MM.1S (cell line): ENCODE results near the gene NME7.
A peak's percentile ranks its signal among the peaks of the same experiment; 100 is the strongest.
"Not testable (repeated sequence)": the region's sequence is repeated elsewhere in the genome, so short reads cannot be mapped to it uniquely, and the experiment has no call there.

Source experiments
- DNase-seq: peaks from one replicate; pipeline ENCODE4 v3.0.0-alpha.2; 2015
- H2AFZ ChIP-seq: fragments of 300-600 bp; sonication (generic); 2 replicates; pipeline ENCODE4 v1.6.0; 2016; ENCODE audit warnings: antibody characterized with exemption, low read length
- H3F3A ChIP-seq: fragments of 300-600 bp; sonication (generic); 2 replicates; pipeline ENCODE4 v1.6.1; 2016; ENCODE audit warnings: mild to moderate bottlenecking, antibody characterized with exemption, low read length, moderate library complexity, mixed read lengths; ENCODE audit not compliant: insufficient read depth
- H3K27ac ChIP-seq: fragments of 300-600 bp; sonication (generic); 2 replicates; pipeline ENCODE4 v1.5.1; 2016; ENCODE audit warnings: mild to moderate bottlenecking, low read length
- H3K27me3 ChIP-seq: fragments of 300-600 bp; sonication (generic); replicated peaks from 2 replicates; pipeline ENCODE4 v1.6.0; 2016; ENCODE audit warnings: low read length; ENCODE audit not compliant: insufficient read depth
- H3K36me3 ChIP-seq: fragments of 300-600 bp; sonication (generic); replicated peaks from 2 replicates; pipeline ENCODE4 v1.6.1; 2016; ENCODE audit warnings: mild to moderate bottlenecking, low read length, mixed read lengths; ENCODE audit not compliant: insufficient read depth
- H3K4me1 ChIP-seq: fragments of 300-600 bp; sonication (generic); 2 replicates; pipeline ENCODE4 v1.6.1; 2016; ENCODE audit warnings: low read length, mixed read lengths
- H3K4me2 ChIP-seq: fragments of 300-600 bp; sonication (generic); 2 replicates; pipeline ENCODE4 v1.6.0; 2016; ENCODE audit warnings: low read depth, low read length
- H3K4me3 ChIP-seq: fragments of 300-600 bp; sonication (generic); 2 replicates; pipeline ENCODE4 v1.5.1; 2016; ENCODE audit warnings: low read length, mixed read lengths
- H3K79me2 ChIP-seq: fragments of 300-600 bp; sonication (generic); 2 replicates; pipeline ENCODE4 v1.6.1; 2016; ENCODE audit warnings: mixed run types, low read length, mixed read lengths
- H3K9ac ChIP-seq: fragments of 300-600 bp; sonication (generic); 2 replicates; pipeline ENCODE4 v1.6.1; 2016; ENCODE audit warnings: low read length, mixed read lengths
- H3K9me2 ChIP-seq: fragments of 300-600 bp; sonication (generic); replicated peaks from 2 replicates; pipeline ENCODE4 v1.6.1; 2016; ENCODE audit warnings: mild to moderate bottlenecking, low read length, mixed read lengths; ENCODE audit not compliant: insufficient read depth
- H3K9me3 ChIP-seq: fragments of 300-600 bp; sonication (generic); replicated peaks from 2 replicates; pipeline ENCODE4 v1.6.1; 2016; ENCODE audit warnings: mild to moderate bottlenecking, low read length, mixed read lengths; ENCODE audit not compliant: insufficient read depth
- H4K20me1 ChIP-seq: fragments of 300-600 bp; sonication (generic); 2 replicates; pipeline ENCODE4 v1.6.1; 2016; ENCODE audit warnings: mild to moderate bottlenecking, low read length, moderate library complexity, mixed read lengths; ENCODE audit not compliant: insufficient read depth
- EZH2 ChIP-seq: fragments of 300-600 bp; sonication (generic); optimal IDR thresholded peaks from 2 replicates; pipeline ENCODE3; 2017; ENCODE audit warnings: low read depth, mild to moderate bottlenecking, antibody characterized with exemption, low read length, mixed read lengths
- EZH2phosphoT487 ChIP-seq: fragments of 300-600 bp; sonication (generic); IDR thresholded peaks from 2 replicates; pipeline ENCODE4 v1.6.1; 2018; ENCODE audit warnings: antibody characterized with exemption, low read length
- TF ChIP-seq, protein P1 (sequence below): fragments of 300-600 bp; sonication (generic); IDR thresholded peaks from 2 replicates; pipeline ENCODE4 v1.5.1; 2016; ENCODE audit warnings: antibody characterized with exemption, low read length, mixed read lengths

Gene NME7, protein sequence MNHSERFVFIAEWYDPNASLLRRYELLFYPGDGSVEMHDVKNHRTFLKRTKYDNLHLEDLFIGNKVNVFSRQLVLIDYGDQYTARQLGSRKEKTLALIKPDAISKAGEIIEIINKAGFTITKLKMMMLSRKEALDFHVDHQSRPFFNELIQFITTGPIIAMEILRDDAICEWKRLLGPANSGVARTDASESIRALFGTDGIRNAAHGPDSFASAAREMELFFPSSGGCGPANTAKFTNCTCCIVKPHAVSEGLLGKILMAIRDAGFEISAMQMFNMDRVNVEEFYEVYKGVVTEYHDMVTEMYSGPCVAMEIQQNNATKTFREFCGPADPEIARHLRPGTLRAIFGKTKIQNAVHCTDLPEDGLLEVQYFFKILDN

DNA sequence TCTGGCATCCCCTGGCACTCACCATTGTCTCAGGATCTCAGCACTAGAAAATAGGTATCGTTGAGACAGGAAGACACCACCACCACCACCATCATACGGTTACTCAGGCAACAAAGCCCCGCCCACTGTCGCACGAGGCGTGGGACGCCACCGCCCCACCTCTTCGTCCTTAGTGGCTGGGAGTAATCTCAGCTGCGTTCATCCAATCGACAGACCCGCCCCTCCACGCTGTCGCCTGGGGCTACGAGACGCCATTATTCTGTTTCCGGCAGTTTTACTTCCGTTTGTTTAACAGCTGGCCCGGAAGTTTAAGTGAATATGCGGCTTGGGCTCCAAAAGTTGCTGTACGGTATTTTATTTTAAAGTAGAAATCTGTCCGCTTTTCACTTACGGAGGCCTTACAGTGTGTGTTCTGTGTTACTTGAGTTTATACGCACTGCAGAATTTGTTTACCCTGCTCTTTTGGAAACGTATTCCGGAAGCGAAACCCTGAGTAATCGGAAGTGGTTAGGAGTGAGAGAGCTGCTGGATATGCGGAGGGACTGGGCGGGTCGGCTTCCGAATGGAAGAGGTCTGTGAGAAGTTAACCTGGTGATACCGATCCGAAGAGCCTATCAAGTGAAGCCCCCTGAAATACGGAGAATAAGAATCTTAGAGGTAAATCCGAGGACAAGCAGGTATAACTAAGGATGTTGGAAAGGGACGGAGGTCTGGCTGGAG, at the start of gene NME7, which contains the start of gene BLZF1:
TSS of gene NME7 (minus strand) at position 112 of the 720 bp plus-strand sequence. CDS start at position 25, 87 bp downstream.
TSS of gene BLZF1 (plus strand) at position 510 of the 720 bp plus-strand sequence. CDS start 1,328 bp downstream, outside the sequence.
- H3K27me3 ChIP-seq: no peaks in the 10 kb centered on the region

DNA sequence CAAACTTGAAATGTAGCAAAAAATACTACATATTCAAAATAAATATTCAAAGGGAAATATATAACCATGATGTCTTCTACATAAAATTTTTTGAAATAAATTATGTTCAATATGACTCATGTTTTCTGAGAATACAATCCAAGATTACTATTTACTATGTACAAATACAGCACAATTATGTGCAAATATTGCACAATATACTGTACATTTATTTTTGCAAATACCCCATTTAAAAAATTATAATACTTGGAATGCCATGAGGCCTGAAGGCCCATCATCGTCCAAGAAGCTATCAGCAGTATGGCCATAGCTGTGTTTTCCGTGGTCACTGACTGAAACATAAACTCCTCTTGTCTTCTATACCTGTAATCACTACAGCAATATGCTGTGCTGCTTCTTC, 47.4 kb upstream of the NME7 start:
- no peak for DNase-seq
- Histone ChIP-seq H3K9me3 (no peaks in the 10 kb centered on the region), H3K79me2 (no peaks in the 10 kb centered on the region), H4K20me1 (no peaks in the 10 kb centered on the region), H3F3A (no peaks in the 10 kb centered on the region), H3K9ac (no peak overlapping the region), H2AFZ (no peak overlapping the region), H3K4me1 (no peaks in the 10 kb centered on the region), H3K36me3 (no peaks in the 10 kb centered on the region), H3K4me3 (no peak overlapping the region), H3K27me3 (no peaks in the 10 kb centered on the region), H3K27ac (no peak overlapping the region), H3K4me2 (no peak overlapping the region), H3K9me2 (no peaks in the 10 kb centered on the region)
- TF ChIP-seq, protein P1, sequence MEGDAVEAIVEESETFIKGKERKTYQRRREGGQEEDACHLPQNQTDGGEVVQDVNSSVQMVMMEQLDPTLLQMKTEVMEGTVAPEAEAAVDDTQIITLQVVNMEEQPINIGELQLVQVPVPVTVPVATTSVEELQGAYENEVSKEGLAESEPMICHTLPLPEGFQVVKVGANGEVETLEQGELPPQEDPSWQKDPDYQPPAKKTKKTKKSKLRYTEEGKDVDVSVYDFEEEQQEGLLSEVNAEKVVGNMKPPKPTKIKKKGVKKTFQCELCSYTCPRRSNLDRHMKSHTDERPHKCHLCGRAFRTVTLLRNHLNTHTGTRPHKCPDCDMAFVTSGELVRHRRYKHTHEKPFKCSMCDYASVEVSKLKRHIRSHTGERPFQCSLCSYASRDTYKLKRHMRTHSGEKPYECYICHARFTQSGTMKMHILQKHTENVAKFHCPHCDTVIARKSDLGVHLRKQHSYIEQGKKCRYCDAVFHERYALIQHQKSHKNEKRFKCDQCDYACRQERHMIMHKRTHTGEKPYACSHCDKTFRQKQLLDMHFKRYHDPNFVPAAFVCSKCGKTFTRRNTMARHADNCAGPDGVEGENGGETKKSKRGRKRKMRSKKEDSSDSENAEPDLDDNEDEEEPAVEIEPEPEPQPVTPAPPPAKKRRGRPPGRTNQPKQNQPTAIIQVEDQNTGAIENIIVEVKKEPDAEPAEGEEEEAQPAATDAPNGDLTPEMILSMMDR: no peak
- TF ChIP-seq EZH2phosphoT487: no peak
- TF ChIP-seq EZH2: no peak

More for the DNA sequence above, at the start of gene NME7, which contains the start of gene BLZF1:
- H3F3A ChIP-seq: peaks cover 14% of the 10 kb centered on the region
- peaks cover 13% of the 10 kb centered on the region for H3K79me2 ChIP-seq
- H3K4me3 ChIP-seq: peak within 1 kb of the TSS; percentile 86
- H3K4me1 ChIP-seq: peaks cover 12% of the 10 kb centered on the region
- no peaks in the 10 kb centered on the region for H3K36me3 ChIP-seq
- no peak for TF ChIP-seq EZH2phosphoT487
- H3K9me3 ChIP-seq: no peaks in the 10 kb centered on the region
- DNase-seq: peak; percentile 100
- peak within 1 kb of the TSS; percentile 94 for H3K4me2 ChIP-seq
- peak within 1 kb of the TSS; percentile 84 for H3K27ac ChIP-seq
- H3K9ac ChIP-seq: peak within 1 kb of the TSS; percentile 67
- no peaks in the 10 kb centered on the region for H3K9me2 ChIP-seq
- H2AFZ ChIP-seq: peak within 1 kb of the TSS; percentile 88
- no peaks in the 10 kb centered on the region for H4K20me1 ChIP-seq

DNA sequence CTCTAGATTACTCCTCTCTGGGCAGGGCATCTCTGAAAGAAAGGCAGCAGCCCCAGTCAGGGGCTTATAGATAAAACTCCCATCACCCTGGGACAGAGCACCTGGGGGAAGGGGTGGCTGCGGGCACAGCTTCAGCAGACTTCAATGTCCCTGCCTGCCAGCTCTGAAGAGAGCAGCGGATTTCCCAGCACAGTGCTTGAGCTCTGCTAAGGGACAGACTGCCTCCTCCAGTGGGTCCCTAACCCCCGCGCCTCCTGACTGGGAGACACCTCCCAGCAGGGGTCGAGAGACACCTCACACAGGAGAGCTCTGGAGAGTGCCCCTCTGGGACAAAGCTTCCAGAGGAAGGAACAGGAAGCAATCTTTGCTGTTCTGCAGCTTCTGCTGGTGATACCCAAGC, 40.7 kb upstream of the NME7 start:
- not testable (repeated sequence) for H3K27me3 ChIP-seq, H3K9ac ChIP-seq, H2AFZ ChIP-seq, H3K36me3 ChIP-seq, H3K79me2 ChIP-seq, H3K4me2 ChIP-seq, H3K4me1 ChIP-seq, H3K9me3 ChIP-seq, H4K20me1 ChIP-seq, H3F3A ChIP-seq, H3K9me2 ChIP-seq, DNase-seq, H3K4me3 ChIP-seq, H3K27ac ChIP-seq

DNA sequence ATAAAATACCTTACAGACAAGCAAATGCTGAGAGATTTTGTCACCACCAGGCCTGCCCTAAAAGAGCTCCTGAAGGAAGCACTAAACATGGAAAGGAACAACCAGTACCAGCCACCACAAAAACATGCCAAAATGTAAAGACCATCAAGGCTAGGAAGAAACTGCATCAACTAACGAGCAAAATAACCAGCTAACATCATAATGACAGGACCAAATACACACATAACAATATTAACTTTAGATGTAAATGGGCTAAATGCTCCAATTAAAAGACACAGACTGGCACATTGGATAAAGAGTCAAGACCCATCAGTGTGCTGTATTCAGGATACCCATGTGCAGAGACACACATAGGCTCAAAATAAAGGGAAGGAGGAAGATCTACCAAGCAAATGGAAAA, 35.0 kb upstream of the NME7 start:
- not testable (repeated sequence) for H3F3A ChIP-seq, H3K27ac ChIP-seq, H3K36me3 ChIP-seq, H2AFZ ChIP-seq, H3K4me2 ChIP-seq, H3K4me1 ChIP-seq, H3K9me2 ChIP-seq, H3K9ac ChIP-seq, H3K79me2 ChIP-seq, H3K9me3 ChIP-seq, H3K4me3 ChIP-seq, DNase-seq, H3K27me3 ChIP-seq, H4K20me1 ChIP-seq
